GM23338 (cell line): ENCODE data around the gene GEMIN8.

Experiments
- CREB1 ChIP-seq: fragments of 250-450 bp; sonication (Bioruptor Pico); IDR thresholded peaks from 2 replicates; pipeline ENCODE4 v1.5.0; 2020; ENCODE audit warnings: low read depth, mild to moderate bottlenecking, moderate library complexity
- CTCF ChIP-seq, 2 experiments: fragments of 200-600 bp in 1 of 2; sonication (generic) in 1 of 2; conservative IDR thresholded peaks; 2 replicates each; pipeline versions ENCODE4 v1.5.1 to v1.6.1; 2016 to 2017; ENCODE audit warnings: antibody characterized with exemption in 2 of 2, low read depth in 2 of 2, mild to moderate bottlenecking in 2 of 2, moderate library complexity in 1 of 2
- EZH2 ChIP-seq: fragments of 200-600 bp; sonication (generic); IDR thresholded peaks from one replicate; pipeline ENCODE4 v1.8.0; 2017; ENCODE audit warnings: antibody characterized with exemption, mild to moderate bottlenecking, low read depth; ENCODE audit not compliant: unreplicated experiment
- EZH2phosphoT487 ChIP-seq: fragments of 200-600 bp; sonication (generic); IDR thresholded peaks from one replicate; pipeline ENCODE4 v1.8.1; 2018; ENCODE audit warnings: antibody characterized with exemption; ENCODE audit not compliant: unreplicated experiment
- JUNB ChIP-seq: IDR thresholded peaks from one replicate; pipeline ENCODE4 v1.6.1; 2016; ENCODE audit warnings: antibody characterized with exemption; ENCODE audit not compliant: unreplicated experiment
- NANOG ChIP-seq: IDR thresholded peaks from 2 replicates; pipeline ENCODE4 v1.6.1; 2016; ENCODE audit warnings: antibody characterized with exemption, borderline replicate concordance
- POLR2AphosphoS5 ChIP-seq: IDR thresholded peaks from 2 replicates; pipeline ENCODE4 v1.6.1; 2016; ENCODE audit warnings: antibody characterized with exemption, low read depth
- TF ChIP-seq, protein P1 (sequence below): IDR thresholded peaks from one replicate; pipeline ENCODE4 v1.6.1; 2018; ENCODE audit warnings: antibody characterized with exemption; ENCODE audit not compliant: unreplicated experiment

GRCh38 chrX:14014526-14014925, 15.2 kb downstream of the GEMIN8 start:
- no peak for TF ChIP-seq CTCF (conservative IDR thresholded peaks at IDR 0.05; ENCODE audit: low read depth in 2 of 2)
- TF ChIP-seq, protein P1, sequence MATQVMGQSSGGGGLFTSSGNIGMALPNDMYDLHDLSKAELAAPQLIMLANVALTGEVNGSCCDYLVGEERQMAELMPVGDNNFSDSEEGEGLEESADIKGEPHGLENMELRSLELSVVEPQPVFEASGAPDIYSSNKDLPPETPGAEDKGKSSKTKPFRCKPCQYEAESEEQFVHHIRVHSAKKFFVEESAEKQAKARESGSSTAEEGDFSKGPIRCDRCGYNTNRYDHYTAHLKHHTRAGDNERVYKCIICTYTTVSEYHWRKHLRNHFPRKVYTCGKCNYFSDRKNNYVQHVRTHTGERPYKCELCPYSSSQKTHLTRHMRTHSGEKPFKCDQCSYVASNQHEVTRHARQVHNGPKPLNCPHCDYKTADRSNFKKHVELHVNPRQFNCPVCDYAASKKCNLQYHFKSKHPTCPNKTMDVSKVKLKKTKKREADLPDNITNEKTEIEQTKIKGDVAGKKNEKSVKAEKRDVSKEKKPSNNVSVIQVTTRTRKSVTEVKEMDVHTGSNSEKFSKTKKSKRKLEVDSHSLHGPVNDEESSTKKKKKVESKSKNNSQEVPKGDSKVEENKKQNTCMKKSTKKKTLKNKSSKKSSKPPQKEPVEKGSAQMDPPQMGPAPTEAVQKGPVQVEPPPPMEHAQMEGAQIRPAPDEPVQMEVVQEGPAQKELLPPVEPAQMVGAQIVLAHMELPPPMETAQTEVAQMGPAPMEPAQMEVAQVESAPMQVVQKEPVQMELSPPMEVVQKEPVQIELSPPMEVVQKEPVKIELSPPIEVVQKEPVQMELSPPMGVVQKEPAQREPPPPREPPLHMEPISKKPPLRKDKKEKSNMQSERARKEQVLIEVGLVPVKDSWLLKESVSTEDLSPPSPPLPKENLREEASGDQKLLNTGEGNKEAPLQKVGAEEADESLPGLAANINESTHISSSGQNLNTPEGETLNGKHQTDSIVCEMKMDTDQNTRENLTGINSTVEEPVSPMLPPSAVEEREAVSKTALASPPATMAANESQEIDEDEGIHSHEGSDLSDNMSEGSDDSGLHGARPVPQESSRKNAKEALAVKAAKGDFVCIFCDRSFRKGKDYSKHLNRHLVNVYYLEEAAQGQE: no peak
- TF ChIP-seq POLR2AphosphoS5: no peak
- TF ChIP-seq EZH2: no peak
- TF ChIP-seq EZH2phosphoT487: no peak
- no peak for TF ChIP-seq CREB1 (CRISPR knock-in tag)
- no peak for TF ChIP-seq NANOG
- TF ChIP-seq JUNB: no peak
